ENCODE measurements around the gene EDA. TPM values are rescaled to one million over a fixed set of nuclear protein-coding genes. Genes with fewer than 3 reads are reported as not detected.

Gene EDA
- total RNA-seq, 1 donor from 2014 or later, result 2.5 TPM

DNA sequence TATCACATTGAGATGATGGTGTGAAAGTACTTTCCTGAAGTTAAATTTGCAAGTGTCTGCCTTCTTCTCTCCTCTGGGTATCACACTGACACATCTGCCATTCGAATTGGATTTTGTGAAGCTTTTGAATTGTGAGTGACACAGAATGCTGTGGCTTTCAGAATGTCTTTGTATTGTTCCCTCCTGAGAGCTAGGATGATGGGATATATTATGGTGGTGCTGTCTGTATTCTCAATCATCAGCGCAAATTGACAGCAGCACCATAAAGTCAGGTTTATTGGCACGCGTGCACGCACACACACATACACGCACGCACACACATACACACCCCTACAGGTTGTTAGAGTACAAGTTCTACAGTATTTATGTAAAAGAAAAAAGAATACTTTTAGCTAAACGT is 290.5 kb downstream of the EDA start:
- TF ChIP-seq, protein P1, sequence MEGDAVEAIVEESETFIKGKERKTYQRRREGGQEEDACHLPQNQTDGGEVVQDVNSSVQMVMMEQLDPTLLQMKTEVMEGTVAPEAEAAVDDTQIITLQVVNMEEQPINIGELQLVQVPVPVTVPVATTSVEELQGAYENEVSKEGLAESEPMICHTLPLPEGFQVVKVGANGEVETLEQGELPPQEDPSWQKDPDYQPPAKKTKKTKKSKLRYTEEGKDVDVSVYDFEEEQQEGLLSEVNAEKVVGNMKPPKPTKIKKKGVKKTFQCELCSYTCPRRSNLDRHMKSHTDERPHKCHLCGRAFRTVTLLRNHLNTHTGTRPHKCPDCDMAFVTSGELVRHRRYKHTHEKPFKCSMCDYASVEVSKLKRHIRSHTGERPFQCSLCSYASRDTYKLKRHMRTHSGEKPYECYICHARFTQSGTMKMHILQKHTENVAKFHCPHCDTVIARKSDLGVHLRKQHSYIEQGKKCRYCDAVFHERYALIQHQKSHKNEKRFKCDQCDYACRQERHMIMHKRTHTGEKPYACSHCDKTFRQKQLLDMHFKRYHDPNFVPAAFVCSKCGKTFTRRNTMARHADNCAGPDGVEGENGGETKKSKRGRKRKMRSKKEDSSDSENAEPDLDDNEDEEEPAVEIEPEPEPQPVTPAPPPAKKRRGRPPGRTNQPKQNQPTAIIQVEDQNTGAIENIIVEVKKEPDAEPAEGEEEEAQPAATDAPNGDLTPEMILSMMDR (IDR thresholded peaks at IDR 0.05; ENCODE audit: insufficient read depth, low read length, poor library complexity, severe bottlenecking), result no peak
- no peak for DNase-seq (ENCODE audit: low read depth)
- no peaks in the 10 kb centered on the region for H3K36me3 ChIP-seq (ENCODE audit: control insufficient read depth, insufficient read depth, low read length)
- H3K4me3 ChIP-seq (ENCODE audit: low read depth, low read length), result no peak overlapping the region
- H3K27me3 ChIP-seq (ENCODE audit: control insufficient read depth, insufficient read depth, low read length), result no peaks in the 10 kb centered on the region

DNA sequence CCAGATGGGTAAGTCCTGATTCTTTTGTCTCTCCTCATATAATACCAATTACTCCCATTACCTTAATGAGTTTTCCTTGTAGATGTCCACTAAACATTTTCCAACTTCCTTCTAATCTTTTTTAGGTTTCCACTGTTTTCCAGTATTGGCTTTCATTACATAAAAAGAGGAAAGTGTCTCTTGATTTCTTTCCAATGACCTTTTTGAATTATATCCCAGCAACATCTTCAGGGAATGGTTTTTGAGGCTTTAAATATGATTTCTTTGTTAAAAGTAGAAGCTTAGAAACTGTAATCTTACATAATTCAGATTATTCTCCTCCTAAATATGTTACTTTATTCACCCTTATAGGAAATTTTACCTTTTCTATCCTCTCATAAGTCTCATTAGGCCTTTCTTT is 298.9 kb downstream of the EDA start:
- TF ChIP-seq, protein P1 (IDR thresholded peaks at IDR 0.05; ENCODE audit: insufficient read depth, low read length, poor library complexity, severe bottlenecking), result no peak
- DNase-seq (ENCODE audit: low read depth), result no peak
- H3K4me3 ChIP-seq (ENCODE audit: low read depth, low read length), result no peak overlapping the region

DNA sequence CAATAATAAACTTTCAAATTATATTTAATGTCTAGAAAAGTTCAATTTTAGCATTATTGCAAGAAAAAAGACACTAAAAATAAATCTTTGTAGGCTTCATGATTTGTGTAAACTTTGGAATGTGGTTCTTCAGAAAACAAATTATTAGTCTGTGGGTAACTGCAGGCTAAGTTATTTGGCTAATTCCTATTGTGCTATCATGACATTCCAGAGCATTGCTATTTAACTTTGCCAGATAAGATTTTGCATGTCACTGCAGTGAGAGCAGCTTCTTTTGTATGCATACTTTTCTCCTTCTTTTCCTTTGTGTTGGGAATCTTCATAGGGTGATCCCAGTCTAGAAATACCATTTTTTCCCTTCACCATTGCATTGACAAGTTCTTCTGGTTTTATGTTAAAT is 303.8 kb downstream of the EDA start:
- H3K36me3 ChIP-seq (ENCODE audit: control insufficient read depth, insufficient read depth, low read length), result no peaks in the 10 kb centered on the region
- H3K4me3 ChIP-seq (ENCODE audit: low read depth, low read length), result no peak overlapping the region
- H3K27me3 ChIP-seq (ENCODE audit: control insufficient read depth, insufficient read depth, low read length), result no peaks in the 10 kb centered on the region
- TF ChIP-seq, protein P1 (IDR thresholded peaks at IDR 0.05; ENCODE audit: insufficient read depth, low read length, poor library complexity, severe bottlenecking), result no peak
- DNase-seq (ENCODE audit: low read depth), result no peak

More for the DNA sequence above, 298.9 kb downstream of the EDA start:
- no peaks in the 10 kb centered on the region for H3K27me3 ChIP-seq (ENCODE audit: control insufficient read depth, insufficient read depth, low read length)
- no peaks in the 10 kb centered on the region for H3K36me3 ChIP-seq (ENCODE audit: control insufficient read depth, insufficient read depth, low read length)

DNA sequence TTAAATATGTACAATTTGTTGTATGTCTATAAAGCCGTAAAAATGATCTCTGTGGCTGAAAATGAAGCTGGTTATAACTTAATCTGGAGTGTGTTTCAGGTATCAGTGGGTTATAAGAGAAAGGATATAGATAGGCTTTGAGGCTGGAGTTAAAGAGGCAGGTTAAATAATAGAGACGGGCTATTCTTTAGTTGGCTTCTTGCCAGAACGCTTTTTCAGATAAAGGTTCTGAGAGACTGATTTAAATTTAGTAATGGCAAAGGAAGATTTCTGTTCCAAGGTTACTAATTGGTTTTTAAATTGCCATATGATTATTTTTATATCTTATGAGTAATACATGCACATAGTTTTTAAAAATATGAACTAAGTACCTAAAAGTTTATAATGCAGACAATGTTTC is 316.4 kb downstream of the EDA start:
- no peaks in the 10 kb centered on the region for H3K27me3 ChIP-seq (ENCODE audit: control insufficient read depth, insufficient read depth, low read length)
- no peak for DNase-seq (ENCODE audit: low read depth)
- TF ChIP-seq, protein P1 (IDR thresholded peaks at IDR 0.05; ENCODE audit: insufficient read depth, low read length, poor library complexity, severe bottlenecking), result no peak
- H3K36me3 ChIP-seq (ENCODE audit: control insufficient read depth, insufficient read depth, low read length), result no peaks in the 10 kb centered on the region
- H3K4me3 ChIP-seq (ENCODE audit: low read depth, low read length), result no peak overlapping the region

DNA sequence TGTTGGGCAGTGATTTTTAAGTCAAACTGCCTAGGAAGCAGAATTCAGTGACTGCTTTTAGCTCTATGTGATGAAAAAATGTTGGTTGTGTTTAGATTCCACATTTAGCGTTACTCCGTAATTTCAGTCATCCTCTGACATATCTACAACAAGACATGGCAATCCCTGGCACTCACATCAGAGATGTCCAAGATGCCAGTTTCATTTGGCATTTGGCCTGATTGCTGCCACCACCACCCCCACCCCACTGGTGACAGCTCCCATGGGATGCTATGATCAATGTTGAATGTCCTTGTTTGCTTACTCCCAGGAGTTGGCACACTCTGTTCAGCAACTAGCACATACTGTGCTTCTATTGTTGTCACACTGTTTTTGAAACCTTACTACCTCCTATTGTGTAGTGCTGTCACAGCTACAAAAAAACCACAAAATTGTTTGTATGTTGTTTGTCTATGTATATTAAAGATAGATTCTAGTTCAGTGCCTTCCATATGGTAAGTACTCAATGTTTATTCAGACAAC is 332.4 kb downstream of the EDA start:
- DNase-seq (ENCODE audit: low read depth), result no peak
- TF ChIP-seq, protein P1 (IDR thresholded peaks at IDR 0.05; ENCODE audit: insufficient read depth, low read length, poor library complexity, severe bottlenecking), result no peak
- Histone ChIP-seq H3K27me3 (ENCODE audit: control insufficient read depth, insufficient read depth, low read length) (no peaks in the 10 kb centered on the region), H3K36me3 (ENCODE audit: control insufficient read depth, insufficient read depth, low read length) (no peaks in the 10 kb centered on the region), H3K4me3 (ENCODE audit: low read depth, low read length) (no peak overlapping the region)

DNA sequence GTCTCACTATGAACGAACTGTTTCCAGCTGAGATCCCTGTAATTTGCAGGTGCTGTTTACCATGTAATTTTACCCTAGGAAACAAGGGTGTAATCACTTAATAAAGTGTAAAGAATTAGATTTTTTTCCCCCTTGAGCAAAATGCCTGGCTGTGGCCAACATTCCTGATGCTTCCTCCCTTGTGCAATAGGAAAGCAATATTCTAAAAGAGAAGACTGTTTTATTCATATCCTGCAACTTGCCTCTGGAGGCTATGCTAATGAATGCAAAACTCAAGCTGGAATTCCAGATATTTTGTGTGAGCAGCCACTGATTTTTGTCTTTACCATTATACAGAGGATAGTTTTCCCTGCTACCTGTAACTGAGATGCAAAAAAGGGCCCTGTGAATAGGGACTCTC is 335.8 kb downstream of the EDA start:
- TF ChIP-seq, protein P1 (IDR thresholded peaks at IDR 0.05; ENCODE audit: insufficient read depth, low read length, poor library complexity, severe bottlenecking), result no peak
- no peak for DNase-seq (ENCODE audit: low read depth)
- Histone ChIP-seq H3K27me3 (ENCODE audit: control insufficient read depth, insufficient read depth, low read length) (no peaks in the 10 kb centered on the region), H3K36me3 (ENCODE audit: control insufficient read depth, insufficient read depth, low read length) (no peaks in the 10 kb centered on the region), H3K4me3 (ENCODE audit: low read depth, low read length) (no peak overlapping the region)
